ENCODE results near the gene KCNAB2. TPM values are rescaled to one million over a fixed set of nuclear protein-coding genes. Genes with fewer than 3 reads are reported as not detected.

The KCNAB2 gene
- total RNA-seq, 1 donor = 5.8 TPM

- H2AFZ ChIP-seq (ENCODE audit: low read length) = no peak overlapping the region
- no peak for DNase-seq (ENCODE audit: insufficient read length, low spot score, missing footprints)
- no peaks in the 10 kb centered on the region for H3K79me2 ChIP-seq (ENCODE audit: insufficient read depth, low read length)
- no peak for TF ChIP-seq CTCF (IDR thresholded peaks at IDR 0.05; ENCODE audit: extremely low read depth, low read depth, low read length)
- no peak overlapping the region for H3K4me3 ChIP-seq (ENCODE audit: insufficient read depth, low read length)
- H3K9me3 ChIP-seq (ENCODE audit: low read depth, low read length) = no peaks in the 10 kb centered on the region
- no peaks in the 10 kb centered on the region for H3K27me3 ChIP-seq (ENCODE audit: insufficient read depth, low read length)
- H3K27ac ChIP-seq (ENCODE audit: low read depth, low read length) = no peak overlapping the region
- peaks cover 4% of the 10 kb centered on the region for H4K20me1 ChIP-seq (ENCODE audit: insufficient read depth, low read length)
- H3K4me2 ChIP-seq (ENCODE audit: insufficient read depth, low read length) = no peak overlapping the region
- no peaks in the 10 kb centered on the region for H3K4me1 ChIP-seq (ENCODE audit: insufficient read depth, low read length)
- H3K36me3 ChIP-seq (ENCODE audit: insufficient read depth, low read length) = no peaks in the 10 kb centered on the region
Observed at GRCh38 chr1:6066680-6067079, 21.0 kb downstream of the KCNAB2 start.

GRCh38 chr1:6068073-6068472 is 22.4 kb downstream of the KCNAB2 start:
- no peaks in the 10 kb centered on the region for H3K36me3 ChIP-seq (ENCODE audit: insufficient read depth, low read length)
- no peak overlapping the region for H2AFZ ChIP-seq (ENCODE audit: low read length)
- H3K4me1 ChIP-seq (ENCODE audit: insufficient read depth, low read length) = no peaks in the 10 kb centered on the region
- H3K27ac ChIP-seq (ENCODE audit: low read depth, low read length) = no peak overlapping the region
- no peak for TF ChIP-seq CTCF (IDR thresholded peaks at IDR 0.05; ENCODE audit: extremely low read depth, low read depth, low read length)
- no peaks in the 10 kb centered on the region for H3K79me2 ChIP-seq (ENCODE audit: insufficient read depth, low read length)
- no peaks in the 10 kb centered on the region for H3K27me3 ChIP-seq (ENCODE audit: insufficient read depth, low read length)
- no peaks in the 10 kb centered on the region for H3K9me3 ChIP-seq (ENCODE audit: low read depth, low read length)
- no peaks in the 10 kb centered on the region for H4K20me1 ChIP-seq (ENCODE audit: insufficient read depth, low read length)
- no peak overlapping the region for H3K4me3 ChIP-seq (ENCODE audit: insufficient read depth, low read length)
- DNase-seq (ENCODE audit: insufficient read length, low spot score, missing footprints) = no peak
- H3K4me2 ChIP-seq (ENCODE audit: insufficient read depth, low read length) = no peak overlapping the region

GRCh38 chr1:6068932-6069331 is 23.2 kb downstream of the KCNAB2 start:
- no peaks in the 10 kb centered on the region for H3K9me3 ChIP-seq (ENCODE audit: low read depth, low read length)
- H3K79me2 ChIP-seq (ENCODE audit: insufficient read depth, low read length) = no peaks in the 10 kb centered on the region
- H2AFZ ChIP-seq (ENCODE audit: low read length) = no peak overlapping the region
- no peaks in the 10 kb centered on the region for H3K4me1 ChIP-seq (ENCODE audit: insufficient read depth, low read length)
- no peak for DNase-seq (ENCODE audit: insufficient read length, low spot score, missing footprints)
- no peaks in the 10 kb centered on the region for H3K36me3 ChIP-seq (ENCODE audit: insufficient read depth, low read length)
- no peak overlapping the region for H3K27ac ChIP-seq (ENCODE audit: low read depth, low read length)
- H3K4me2 ChIP-seq (ENCODE audit: insufficient read depth, low read length) = no peak overlapping the region
- no peaks in the 10 kb centered on the region for H3K27me3 ChIP-seq (ENCODE audit: insufficient read depth, low read length)
- no peaks in the 10 kb centered on the region for H4K20me1 ChIP-seq (ENCODE audit: insufficient read depth, low read length)
- no peak overlapping the region for H3K4me3 ChIP-seq (ENCODE audit: insufficient read depth, low read length)
- TF ChIP-seq CTCF (IDR thresholded peaks at IDR 0.05; ENCODE audit: extremely low read depth, low read depth, low read length) = no peak

- Histone ChIP-seq H3K4me2 (ENCODE audit: insufficient read depth, low read length) (no peak overlapping the region), H3K4me1 (ENCODE audit: insufficient read depth, low read length) (no peaks in the 10 kb centered on the region), H4K20me1 (ENCODE audit: insufficient read depth, low read length) (no peaks in the 10 kb centered on the region), H3K27ac (ENCODE audit: low read depth, low read length) (no peak overlapping the region), H3K36me3 (ENCODE audit: insufficient read depth, low read length) (no peaks in the 10 kb centered on the region), H3K9me3 (ENCODE audit: low read depth, low read length) (no peaks in the 10 kb centered on the region), H3K4me3 (ENCODE audit: insufficient read depth, low read length) (no peak overlapping the region), H2AFZ (ENCODE audit: low read length) (no peak overlapping the region), H3K79me2 (ENCODE audit: insufficient read depth, low read length) (no peaks in the 10 kb centered on the region), H3K27me3 (ENCODE audit: insufficient read depth, low read length) (no peaks in the 10 kb centered on the region)
- TF ChIP-seq CTCF (IDR thresholded peaks at IDR 0.05; ENCODE audit: extremely low read depth, low read depth, low read length) = no peak
- DNase-seq (ENCODE audit: insufficient read length, low spot score, missing footprints) = no peak
Observed at GRCh38 chr1:6069573-6069972, 23.9 kb downstream of the KCNAB2 start.

Data from osteoblast (primary cell).